Ascending aorta (tissue), 2 donors: ENCODE measurements around the gene DISP3. TPM values are rescaled to one million over a fixed set of nuclear protein-coding genes. Genes with fewer than 3 reads are reported as not detected.
"Not testable (repeated sequence)": the region's sequence is repeated elsewhere in the genome, so short reads cannot be mapped to it uniquely, and the experiment has no call there.

Source experiments
- DNase-seq, 2 donors: peaks; one replicate each; pipeline ENCODE4 v3.0.0-alpha.2; 2019; ENCODE audit warnings: low spot score in 2 of 2
- H3K27ac ChIP-seq, 2 donors: fragments of 200-600 bp; sonication (generic); one replicate each; pipeline ENCODE4 v1.5.1; 2016 to 2017; ENCODE audit warnings: mild to moderate bottlenecking in 1 of 2
- H3K27me3 ChIP-seq: fragments of 200-600 bp; sonication (generic); one replicate; pipeline ENCODE4 v1.5.1; 2017
- H3K36me3 ChIP-seq, 2 donors: fragments of 200-600 bp; sonication (generic); one replicate each; pipeline ENCODE4 v1.5.1; 2016
- H3K4me1 ChIP-seq, 2 donors: fragments of 200-600 bp; sonication (generic); one replicate each; pipeline ENCODE4 v1.5.1; 2016 to 2017; ENCODE audit warnings: mild to moderate bottlenecking in 1 of 2
- H3K4me3 ChIP-seq, 2 donors: fragments of 200-600 bp; sonication (generic); one replicate each; pipeline ENCODE4 v1.5.1; 2016 to 2017; ENCODE audit warnings: mild to moderate bottlenecking in 1 of 2
- H3K9me3 ChIP-seq, 2 donors: fragments of 200-600 bp; sonication (generic); one replicate each; pipeline ENCODE4 v1.5.1; 2016
- CTCF ChIP-seq, 3 experiments: fragments of 200-600 bp in 2 of 3; fragments of 450-650 bp in 1 of 3; sonication (generic) in 2 of 3; IDR thresholded peaks; one replicate each; pipeline ENCODE4 v1.5.1; 2016 to 2019; ENCODE audit warnings: antibody characterized with exemption in 3 of 3, mild to moderate bottlenecking in 1 of 3, moderate library complexity in 1 of 3
- intact Hi-C: fragments of 100-400 bp; cut with DNase I; formaldehyde crosslinking; loops from one replicate; pipeline ENCODE4 v1.15.1; 2023
- total RNA-seq: library from RNA; depleted of rRNA; stranded (reverse); fragments of >200 nt; gene quantifications from one replicate; pipeline ENCODE4 v1.1.0, GENCODE V29; 2016

Gene DISP3
- total RNA-seq, 1 donor from 2014 or later = not detected

GRCh38 chr1:11575553-11575952 is 96.6 kb downstream of the DISP3 start:
- intact Hi-C loops = no loop called here
- Histone ChIP-seq H3K27me3 (no peaks in the 10 kb centered on the region), H3K4me1 (no peaks in the 10 kb centered on the region), H3K4me3 (no peak overlapping the region), H3K9me3 (no peaks in the 10 kb centered on the region), H3K36me3 (no peaks in the 10 kb centered on the region), H3K27ac (no peak overlapping the region)
- no peak for TF ChIP-seq CTCF (IDR thresholded peaks at IDR 0.05)
- no peak for DNase-seq

DNA sequence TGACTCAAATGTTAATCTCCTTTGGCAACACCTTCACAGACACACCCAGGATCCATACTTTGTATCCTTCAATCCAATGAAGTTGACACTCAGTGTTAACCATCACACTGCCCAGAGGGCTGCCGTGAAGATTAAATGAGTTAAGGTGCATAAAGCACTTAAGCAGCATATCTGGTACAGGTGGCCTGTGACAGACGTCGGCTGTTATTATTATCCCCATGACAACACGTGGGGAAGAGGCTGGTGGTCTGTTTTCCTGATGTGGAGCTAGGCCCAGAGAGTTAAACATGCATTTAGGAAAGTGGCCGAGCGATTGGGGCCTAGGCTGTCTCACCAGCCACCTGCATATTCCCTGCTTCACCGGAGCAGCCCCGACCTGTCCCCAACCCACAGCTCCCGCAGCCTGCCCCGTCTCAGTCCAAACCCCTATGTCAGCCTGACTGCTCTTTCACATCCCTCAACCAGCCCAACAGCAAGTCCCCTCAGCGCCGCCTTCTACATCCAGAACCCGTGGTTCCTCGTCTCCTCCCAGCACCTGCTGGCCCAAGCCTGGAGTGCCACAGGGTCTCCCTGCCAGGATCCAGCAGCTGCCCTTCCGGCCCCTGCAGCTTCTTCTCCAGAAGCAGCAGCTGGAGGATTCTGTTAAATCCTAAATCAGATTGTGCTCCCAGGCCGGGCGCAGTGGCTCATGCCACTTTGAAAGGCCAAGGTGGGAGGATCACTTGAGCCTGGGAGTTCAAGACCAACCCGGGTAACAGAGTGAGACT is 97.3 kb downstream of the DISP3 start:
- Histone ChIP-seq H3K36me3 (no peaks in the 10 kb centered on the region), H3K9me3 (no peaks in the 10 kb centered on the region), H3K4me3 (no peak overlapping the region), H3K27ac (no peak overlapping the region), H3K4me1 (no peaks in the 10 kb centered on the region), H3K27me3 (no peaks in the 10 kb centered on the region)
- intact Hi-C loops = no loop called here
- no peak for DNase-seq
- no peak for TF ChIP-seq CTCF (IDR thresholded peaks at IDR 0.05)

DNA sequence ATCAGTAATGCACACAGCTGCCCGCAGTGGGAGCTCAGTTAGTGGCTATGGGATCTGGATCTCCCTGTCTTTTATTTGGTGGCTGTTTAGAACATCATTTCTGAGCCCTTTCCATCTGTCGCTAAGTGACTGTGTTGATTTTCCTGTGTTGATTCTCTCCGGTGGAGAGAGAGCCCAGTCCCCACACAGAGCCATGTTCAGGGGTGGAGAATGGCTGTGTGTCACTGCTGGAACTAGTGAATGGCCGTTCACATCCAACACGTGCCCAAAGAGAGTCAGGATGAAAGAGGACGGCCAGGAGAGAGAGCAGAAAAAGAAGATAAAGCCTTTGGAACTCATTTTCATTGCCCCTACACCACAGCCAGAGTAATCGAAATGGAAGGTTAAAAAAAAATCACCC is 99.0 kb downstream of the DISP3 start:
- no peaks in the 10 kb centered on the region for H3K36me3 ChIP-seq
- intact Hi-C loops = no loop called here
- TF ChIP-seq CTCF (IDR thresholded peaks at IDR 0.05) = no peak
- H3K4me3 ChIP-seq = no peak overlapping the region
- no peak for DNase-seq
- H3K9me3 ChIP-seq = no peaks in the 10 kb centered on the region
- H3K27me3 ChIP-seq = no peaks in the 10 kb centered on the region
- no peak overlapping the region for H3K27ac ChIP-seq
- H3K4me1 ChIP-seq = no peaks in the 10 kb centered on the region

DNA sequence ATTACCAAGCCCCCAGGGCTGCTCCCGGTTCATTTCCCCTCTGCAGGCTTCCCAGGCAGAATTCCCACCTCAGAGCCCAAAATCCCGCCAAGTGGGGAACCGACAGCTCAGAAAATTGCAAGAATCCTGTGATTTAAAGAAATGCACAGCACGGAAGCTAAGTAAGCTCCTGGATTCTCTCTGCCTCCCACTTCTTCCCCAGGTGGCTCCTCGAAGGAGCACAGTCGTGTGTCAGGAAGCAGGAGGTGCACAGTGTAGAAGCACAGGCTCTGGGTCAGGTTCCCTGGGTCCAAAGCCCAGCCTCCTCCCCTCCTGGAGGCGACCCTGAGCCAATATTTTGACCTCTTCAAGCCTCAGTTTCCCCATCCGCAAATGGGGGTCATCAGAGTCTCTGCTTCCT is 100.6 kb downstream of the DISP3 start:
- DNase-seq = no peak
- intact Hi-C loops = no loop called here
- no peak for TF ChIP-seq CTCF (IDR thresholded peaks at IDR 0.05)
- Histone ChIP-seq H3K9me3 (no peaks in the 10 kb centered on the region), H3K4me1 (no peaks in the 10 kb centered on the region), H3K4me3 (no peak overlapping the region), H3K27ac (no peak overlapping the region), H3K27me3 (no peaks in the 10 kb centered on the region), H3K36me3 (no peaks in the 10 kb centered on the region)

- H3K4me1 ChIP-seq, H3K4me3 ChIP-seq, H3K27me3 ChIP-seq, H3K9me3 ChIP-seq, DNase-seq, H3K27ac ChIP-seq, H3K36me3 ChIP-seq, intact Hi-C loops: not testable (repeated sequence)
Measured at GRCh38 chr1:11580049-11580448, 101.1 kb downstream of the DISP3 start.

GRCh38 chr1:11581445-11581991 is 102.6 kb downstream of the DISP3 start:
- H3K27me3 ChIP-seq = no peaks in the 10 kb centered on the region
- no peak overlapping the region for H3K27ac ChIP-seq
- H3K9me3 ChIP-seq = no peaks in the 10 kb centered on the region
- no peaks in the 10 kb centered on the region for H3K4me1 ChIP-seq
- no peaks in the 10 kb centered on the region for H3K36me3 ChIP-seq
- TF ChIP-seq CTCF (IDR thresholded peaks at IDR 0.05) = no peak
- H3K4me3 ChIP-seq = no peak overlapping the region
- intact Hi-C loops = no loop called here
- no peak for DNase-seq
